Suprapubic skin (tissue), 4 donors: ENCODE results near the gene YWHAB. TPM values are rescaled to one million over a fixed set of nuclear protein-coding genes. Genes with fewer than 3 reads are reported as not detected.

Experiments
- DNase-seq, 2 donors: peaks; one replicate each; pipeline ENCODE4 v3.0.0-alpha.2; 2019; ENCODE audit warnings: low spot score in 2 of 2
- H3K27ac ChIP-seq: fragments of 200-600 bp; sonication (generic); one replicate; pipeline ENCODE4 v1.5.1; 2019
- H3K27me3 ChIP-seq: fragments of 200-600 bp; sonication (generic); one replicate; pipeline ENCODE4 v1.5.1; 2019
- H3K36me3 ChIP-seq: fragments of 200-600 bp; sonication (generic); one replicate; pipeline ENCODE4 v1.5.1; 2019
- H3K4me1 ChIP-seq: fragments of 200-600 bp; sonication (generic); one replicate; pipeline ENCODE4 v1.5.1; 2019
- H3K4me3 ChIP-seq: fragments of 200-600 bp; sonication (generic); one replicate; pipeline ENCODE4 v1.5.1; 2019; ENCODE audit warnings: mild to moderate bottlenecking
- H3K9me3 ChIP-seq: fragments of 200-600 bp; sonication (generic); one replicate; pipeline ENCODE4 v1.5.1; 2019
- EP300 ChIP-seq: sonication (generic); formaldehyde crosslinking; IDR thresholded peaks from one replicate; pipeline ENCODE4 v1.6.1; 2017; ENCODE audit warnings: antibody characterized with exemption
- POLR2A ChIP-seq, 2 donors: fragments of 450-650 bp; IDR thresholded peaks; one replicate each; pipeline ENCODE4 v1.6.1; 2017; ENCODE audit warnings: antibody characterized with exemption in 2 of 2, mild to moderate bottlenecking in 2 of 2, moderate library complexity in 2 of 2
- POLR2AphosphoS5 ChIP-seq, 3 donors: sonication (generic); formaldehyde crosslinking; IDR thresholded peaks; one replicate each; pipeline ENCODE4 v1.6.1; 2017; ENCODE audit warnings: antibody characterized with exemption in 3 of 3
- WGBS: methylation state at CpG from one replicate; pipeline ENCODE4 v1.1.5; 2018; 5-methylcytosine and 5-hydroxymethylcytosine counted together
- total RNA-seq, 4 donors: library from RNA; depleted of rRNA; stranded (reverse); fragments of >200 nt; gene quantifications; one replicate each; pipeline ENCODE4 v1.1.0, GENCODE V29; 2016
- TF ChIP-seq, protein P1 (sequence below), 2 donors: fragments of 200-600 bp in 1 of 2; fragments of 450-650 bp in 1 of 2; sonication (generic) in 1 of 2; IDR thresholded peaks; one replicate each; pipeline ENCODE4 v1.5.1; 2016 to 2019; ENCODE audit warnings: antibody characterized with exemption in 2 of 2, mild to moderate bottlenecking in 1 of 2, moderate library complexity in 1 of 2

Gene YWHAB
- total RNA-seq: 100 to 1,000 TPM in 3 of 4 donors, 10 to 100 TPM in 1; 79.7 to 135 (median 129) TPM

DNA sequence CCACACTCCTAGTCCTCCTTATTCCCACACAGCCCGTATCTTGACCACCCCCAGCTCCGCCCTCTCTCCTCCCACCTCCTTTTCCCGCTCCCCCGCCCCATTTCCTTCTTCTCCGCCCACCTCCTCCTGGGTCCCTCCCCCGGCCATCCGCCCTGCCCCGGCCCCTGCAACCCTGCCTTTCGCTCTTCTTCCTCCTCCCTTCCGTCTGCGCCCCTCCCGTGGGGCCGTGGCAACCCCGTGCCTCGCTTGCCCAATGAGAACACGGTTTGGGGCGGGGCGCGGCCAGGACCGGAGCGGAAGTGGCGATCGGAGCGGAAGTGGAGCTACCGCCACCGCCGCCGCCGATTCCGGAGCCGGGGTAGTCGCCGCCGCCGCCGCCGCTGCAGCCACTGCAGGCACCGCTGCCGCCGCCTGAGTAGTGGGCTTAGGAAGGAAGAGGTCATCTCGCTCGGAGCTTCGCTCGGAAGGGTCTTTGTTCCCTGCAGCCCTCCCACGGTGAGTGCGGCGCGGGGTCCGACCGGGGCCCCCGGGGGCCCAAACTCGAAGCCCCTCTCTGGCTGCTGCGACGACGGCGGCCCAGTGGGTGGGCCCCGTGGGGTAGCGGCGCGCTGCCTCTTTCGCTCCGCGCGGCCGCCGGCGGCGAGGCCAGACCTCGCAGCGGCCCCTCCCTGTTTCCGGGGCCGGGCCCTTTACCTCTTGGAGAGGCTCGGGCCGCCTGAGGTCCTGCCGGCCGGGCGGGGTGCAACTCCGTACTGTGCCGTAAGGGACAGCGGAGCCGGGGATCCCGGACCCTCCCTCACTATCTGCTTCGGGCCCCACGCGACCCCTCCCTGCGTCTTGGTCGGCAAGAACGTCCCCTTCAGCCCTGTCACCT lies at the start of gene YWHAB:
Gene YWHAB (plus strand): TSS at position 314 of the 874 bp plus-strand sequence. CDS start 15,829 bp downstream, outside the sequence.
- under 1% methylated on average over 42 of the region's 88 CpGs for WGBS
- Histone ChIP-seq H3K9me3 (no peaks in the 10 kb centered on the region), H3K27me3 (no peaks in the 10 kb centered on the region), H3K4me3 (peak within 1 kb of the TSS; percentile 100), H3K4me1 (peaks cover 54% of the 10 kb centered on the region), H3K36me3 (no peaks in the 10 kb centered on the region), H3K27ac (peak within 1 kb of the TSS; percentile 99)
- DNase-seq: peak; percentile 99
- peak in 1 of 2 donors; percentile 88 for TF ChIP-seq POLR2A (IDR thresholded peaks at IDR 0.05)
- peak; percentile 35 to 76 (median 63) for TF ChIP-seq POLR2AphosphoS5 (IDR thresholded peaks at IDR 0.05)
- no peak for TF ChIP-seq EP300

DNA sequence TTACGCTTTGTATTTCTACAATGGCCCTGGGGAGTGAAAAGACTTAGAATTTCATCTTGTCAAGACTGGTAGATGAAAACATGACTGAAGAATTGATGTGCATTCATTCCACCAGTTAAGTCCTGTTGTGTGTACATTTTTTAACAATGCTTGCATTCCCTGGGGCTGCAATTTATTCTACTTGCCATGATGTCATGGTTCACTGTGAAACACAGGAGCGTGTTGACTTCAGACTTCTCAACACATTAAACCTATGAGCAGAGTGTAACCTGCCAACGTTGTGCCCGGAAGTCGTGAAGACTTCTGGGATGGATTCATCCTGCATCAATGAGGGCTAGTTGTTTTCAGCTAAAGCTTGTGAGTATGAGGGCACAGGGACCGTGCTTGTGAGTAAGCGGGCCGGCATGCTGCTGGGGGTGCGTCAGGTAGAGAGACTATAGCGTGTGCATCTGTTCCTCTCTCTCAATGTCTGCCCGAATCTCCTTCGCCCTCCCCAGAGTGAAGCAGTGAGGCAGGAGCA lies 48.8 kb upstream of the YWHAB start:
- peaks cover 33% of the 10 kb centered on the region for H3K27me3 ChIP-seq
- DNase-seq: no peak
- 67% methylated on average over 12 of the region's 12 CpGs for WGBS
- H3K4me1 ChIP-seq: no peaks in the 10 kb centered on the region
- H3K27ac ChIP-seq: no peak overlapping the region
- no peaks in the 10 kb centered on the region for H3K36me3 ChIP-seq
- H3K9me3 ChIP-seq: no peaks in the 10 kb centered on the region
- H3K4me3 ChIP-seq: no peak overlapping the region
- no peak for TF ChIP-seq POLR2A (IDR thresholded peaks at IDR 0.05)
- TF ChIP-seq POLR2AphosphoS5 (IDR thresholded peaks at IDR 0.05): no peak
- TF ChIP-seq, protein P1, sequence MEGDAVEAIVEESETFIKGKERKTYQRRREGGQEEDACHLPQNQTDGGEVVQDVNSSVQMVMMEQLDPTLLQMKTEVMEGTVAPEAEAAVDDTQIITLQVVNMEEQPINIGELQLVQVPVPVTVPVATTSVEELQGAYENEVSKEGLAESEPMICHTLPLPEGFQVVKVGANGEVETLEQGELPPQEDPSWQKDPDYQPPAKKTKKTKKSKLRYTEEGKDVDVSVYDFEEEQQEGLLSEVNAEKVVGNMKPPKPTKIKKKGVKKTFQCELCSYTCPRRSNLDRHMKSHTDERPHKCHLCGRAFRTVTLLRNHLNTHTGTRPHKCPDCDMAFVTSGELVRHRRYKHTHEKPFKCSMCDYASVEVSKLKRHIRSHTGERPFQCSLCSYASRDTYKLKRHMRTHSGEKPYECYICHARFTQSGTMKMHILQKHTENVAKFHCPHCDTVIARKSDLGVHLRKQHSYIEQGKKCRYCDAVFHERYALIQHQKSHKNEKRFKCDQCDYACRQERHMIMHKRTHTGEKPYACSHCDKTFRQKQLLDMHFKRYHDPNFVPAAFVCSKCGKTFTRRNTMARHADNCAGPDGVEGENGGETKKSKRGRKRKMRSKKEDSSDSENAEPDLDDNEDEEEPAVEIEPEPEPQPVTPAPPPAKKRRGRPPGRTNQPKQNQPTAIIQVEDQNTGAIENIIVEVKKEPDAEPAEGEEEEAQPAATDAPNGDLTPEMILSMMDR (IDR thresholded peaks at IDR 0.05): no peak
- no peak for TF ChIP-seq EP300

DNA sequence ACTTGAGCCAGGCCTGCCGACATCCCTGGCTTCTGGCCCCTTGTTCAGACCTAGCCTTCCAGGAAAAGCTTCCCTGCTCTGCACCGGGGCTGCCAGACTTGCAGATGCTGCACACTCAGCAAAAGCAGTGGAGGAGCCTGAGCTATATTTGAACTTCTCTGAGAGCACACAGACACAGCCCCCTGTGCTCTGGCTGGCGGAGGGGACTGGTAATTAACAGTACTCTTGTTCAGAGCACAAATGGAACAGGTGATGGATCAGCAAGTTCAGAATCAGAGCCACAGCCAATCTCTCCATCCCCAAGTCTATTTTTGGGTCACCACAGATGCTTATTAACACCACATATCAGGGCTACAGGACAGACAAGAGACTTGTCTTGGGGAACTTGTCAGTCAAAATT lies 47.6 kb upstream of the YWHAB start:
- Histone ChIP-seq H3K4me1 (no peaks in the 10 kb centered on the region), H3K27me3 (peaks cover 30% of the 10 kb centered on the region), H3K9me3 (no peaks in the 10 kb centered on the region), H3K27ac (no peak overlapping the region), H3K36me3 (no peaks in the 10 kb centered on the region), H3K4me3 (no peak overlapping the region)
- DNase-seq: no peak
- WGBS: 68% methylated on average over 3 of the region's 3 CpGs
- TF ChIP-seq POLR2A (IDR thresholded peaks at IDR 0.05): no peak
- TF ChIP-seq, protein P1 (IDR thresholded peaks at IDR 0.05): no peak
- TF ChIP-seq EP300: no peak
- TF ChIP-seq POLR2AphosphoS5 (IDR thresholded peaks at IDR 0.05): no peak

DNA sequence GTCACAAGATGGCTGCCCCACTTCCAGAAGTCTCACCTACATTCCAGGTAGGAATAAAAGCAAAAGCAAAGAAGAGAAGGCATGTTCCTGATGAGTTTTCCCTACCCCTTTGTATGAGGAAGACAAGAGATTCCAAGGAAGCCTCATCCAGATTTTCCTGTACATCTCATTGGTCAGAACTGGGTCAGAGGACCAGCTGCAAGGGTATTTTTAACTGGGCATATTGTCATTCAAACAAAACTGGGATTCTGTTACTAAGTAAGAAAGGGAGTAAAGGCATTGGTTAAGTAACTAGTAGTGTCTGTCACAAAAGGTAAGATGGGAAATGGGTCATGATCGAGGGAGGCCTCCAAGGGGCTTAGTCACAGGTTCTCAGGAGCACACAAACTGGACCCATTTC lies 47.0 kb upstream of the YWHAB start:
- Histone ChIP-seq H3K36me3 (no peaks in the 10 kb centered on the region), H3K4me1 (no peaks in the 10 kb centered on the region), H3K9me3 (no peaks in the 10 kb centered on the region), H3K27me3 (peaks cover 32% of the 10 kb centered on the region), H3K4me3 (no peak overlapping the region), H3K27ac (no peak overlapping the region)
- 100% methylated on average over 1 of the region's 1 CpG for WGBS
- DNase-seq: no peak
- TF ChIP-seq POLR2AphosphoS5 (IDR thresholded peaks at IDR 0.05) (no peak), EP300 (no peak), POLR2A (IDR thresholded peaks at IDR 0.05) (no peak)
- TF ChIP-seq, protein P1 (IDR thresholded peaks at IDR 0.05): no peak

DNA sequence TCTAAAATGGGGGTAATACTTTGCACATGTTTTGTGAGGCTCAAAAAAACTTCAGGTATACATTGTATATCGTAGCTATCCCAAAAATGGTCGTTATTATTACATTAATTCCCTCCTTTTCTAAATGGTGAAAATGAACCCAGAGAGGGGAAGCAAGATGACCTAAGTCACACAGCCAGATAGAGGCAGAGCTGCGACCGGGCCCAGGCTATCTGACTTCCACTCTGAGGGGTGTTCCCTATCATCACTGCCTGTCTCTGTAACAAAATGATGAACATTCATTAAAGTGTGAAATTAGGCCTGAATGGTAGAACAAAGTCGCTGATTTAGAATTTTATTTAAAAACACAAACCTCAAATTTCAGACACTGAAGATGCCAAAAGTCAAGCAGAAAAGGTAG lies 46.0 kb upstream of the YWHAB start:
- WGBS: 89% methylated on average over 5 of the region's 5 CpGs
- DNase-seq: no peak
- no peak overlapping the region for H3K4me3 ChIP-seq
- no peaks in the 10 kb centered on the region for H3K36me3 ChIP-seq
- H3K27me3 ChIP-seq: peaks cover 32% of the 10 kb centered on the region
- TF ChIP-seq POLR2A (IDR thresholded peaks at IDR 0.05) (no peak), POLR2AphosphoS5 (IDR thresholded peaks at IDR 0.05) (no peak), EP300 (no peak)
- TF ChIP-seq, protein P1 (IDR thresholded peaks at IDR 0.05): no peak
- H3K9me3 ChIP-seq: no peaks in the 10 kb centered on the region
- no peak overlapping the region for H3K27ac ChIP-seq
- H3K4me1 ChIP-seq: no peaks in the 10 kb centered on the region
